ENCODE results near the gene ARHGEF28.
A peak's percentile ranks its signal among the peaks of the same experiment; 100 is the strongest.

Gene ARHGEF28, protein sequence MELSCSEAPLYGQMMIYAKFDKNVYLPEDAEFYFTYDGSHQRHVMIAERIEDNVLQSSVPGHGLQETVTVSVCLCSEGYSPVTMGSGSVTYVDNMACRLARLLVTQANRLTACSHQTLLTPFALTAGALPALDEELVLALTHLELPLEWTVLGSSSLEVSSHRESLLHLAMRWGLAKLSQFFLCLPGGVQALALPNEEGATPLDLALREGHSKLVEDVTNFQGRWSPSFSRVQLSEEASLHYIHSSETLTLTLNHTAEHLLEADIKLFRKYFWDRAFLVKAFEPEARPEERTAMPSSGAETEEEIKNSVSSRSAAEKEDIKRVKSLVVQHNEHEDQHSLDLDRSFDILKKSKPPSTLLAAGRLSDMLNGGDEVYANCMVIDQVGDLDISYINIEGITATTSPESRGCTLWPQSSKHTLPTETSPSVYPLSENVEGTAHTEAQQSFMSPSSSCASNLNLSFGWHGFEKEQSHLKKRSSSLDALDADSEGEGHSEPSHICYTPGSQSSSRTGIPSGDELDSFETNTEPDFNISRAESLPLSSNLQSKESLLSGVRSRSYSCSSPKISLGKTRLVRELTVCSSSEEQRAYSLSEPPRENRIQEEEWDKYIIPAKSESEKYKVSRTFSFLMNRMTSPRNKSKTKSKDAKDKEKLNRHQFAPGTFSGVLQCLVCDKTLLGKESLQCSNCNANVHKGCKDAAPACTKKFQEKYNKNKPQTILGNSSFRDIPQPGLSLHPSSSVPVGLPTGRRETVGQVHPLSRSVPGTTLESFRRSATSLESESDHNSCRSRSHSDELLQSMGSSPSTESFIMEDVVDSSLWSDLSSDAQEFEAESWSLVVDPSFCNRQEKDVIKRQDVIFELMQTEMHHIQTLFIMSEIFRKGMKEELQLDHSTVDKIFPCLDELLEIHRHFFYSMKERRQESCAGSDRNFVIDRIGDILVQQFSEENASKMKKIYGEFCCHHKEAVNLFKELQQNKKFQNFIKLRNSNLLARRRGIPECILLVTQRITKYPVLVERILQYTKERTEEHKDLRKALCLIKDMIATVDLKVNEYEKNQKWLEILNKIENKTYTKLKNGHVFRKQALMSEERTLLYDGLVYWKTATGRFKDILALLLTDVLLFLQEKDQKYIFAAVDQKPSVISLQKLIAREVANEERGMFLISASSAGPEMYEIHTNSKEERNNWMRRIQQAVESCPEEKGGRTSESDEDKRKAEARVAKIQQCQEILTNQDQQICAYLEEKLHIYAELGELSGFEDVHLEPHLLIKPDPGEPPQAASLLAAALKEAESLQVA (N-terminal part only)

GRCh38 chr5:73625944-73626811 lies at the start of gene ARHGEF28:
Gene ARHGEF28, plus strand, starts transcription at chr5:73626196. Its CDS starts 58,656 bp downstream, at chr5:73684852.
- peaks cover 59% of the 10 kb centered on the region for H3K27me3 ChIP-seq (ENCODE audit: insufficient read depth, low read length)
- H3K9ac ChIP-seq (ENCODE audit: low read depth, low read length), result no peak within 1 kb of the TSS
- no peak within 1 kb of the TSS for H3K27ac ChIP-seq (ENCODE audit: low read length)
- no peaks in the 10 kb centered on the region for H3K9me3 ChIP-seq (ENCODE audit: insufficient read depth, low read depth, low read length)
- H3K4me1 ChIP-seq (ENCODE audit: insufficient read depth, low read length), result peaks cover 10% of the 10 kb centered on the region; the same call in 1 of the 2 replicates
- H3K36me3 ChIP-seq (ENCODE audit: insufficient read depth, low read depth, low read length), result no peaks in the 10 kb centered on the region
- peak within 1 kb of the TSS; percentile 76 for H3K4me3 ChIP-seq (ENCODE audit: low read length)

DNA sequence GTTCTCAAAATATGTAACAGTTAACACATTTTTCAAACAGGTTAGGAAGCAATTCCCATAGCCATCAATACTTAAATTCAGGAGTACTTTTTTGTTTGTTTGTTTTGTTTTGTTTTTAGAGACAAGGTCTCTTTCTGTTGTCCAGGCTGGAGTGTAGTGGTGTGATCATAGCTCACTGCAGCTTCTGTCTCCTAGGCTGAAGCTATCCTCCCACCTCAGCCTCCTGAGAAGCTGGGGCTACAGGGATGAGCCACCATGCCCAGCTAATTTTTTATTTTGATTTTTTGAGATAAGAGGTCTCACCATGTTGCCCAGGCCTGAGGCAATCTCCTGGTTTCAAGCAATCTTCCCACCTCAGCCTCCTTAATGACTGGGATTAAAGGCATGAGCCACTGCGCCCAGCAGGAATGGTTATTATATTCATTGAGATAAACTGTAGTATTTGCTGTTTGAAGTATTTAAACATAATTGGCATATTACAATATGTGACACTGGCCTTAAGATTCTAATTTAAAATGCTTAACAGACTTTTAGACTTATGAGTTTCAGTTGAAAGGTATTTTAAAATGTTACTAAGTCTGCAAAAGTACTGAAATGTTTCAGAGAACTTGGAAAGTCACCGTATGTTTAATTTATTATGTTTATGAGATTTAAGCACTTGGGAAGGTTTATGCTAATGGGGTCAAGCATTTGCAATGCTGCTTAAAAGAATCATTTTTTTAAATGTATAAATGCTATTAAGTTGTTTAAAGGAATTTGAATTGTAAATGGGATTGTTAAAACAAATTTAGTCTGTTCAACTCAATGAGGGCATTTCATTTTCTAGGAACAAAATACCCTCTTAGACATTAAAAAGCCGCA lies 43.5 kb upstream of the ARHGEF28 start:
- no peaks in the 10 kb centered on the region for H3K9me3 ChIP-seq (ENCODE audit: insufficient read depth, low read depth, low read length)
- no peak overlapping the region for H3K27ac ChIP-seq (ENCODE audit: low read length)
- H3K4me3 ChIP-seq (ENCODE audit: low read length), result no peak overlapping the region
- no peaks in the 10 kb centered on the region for H3K4me1 ChIP-seq (ENCODE audit: insufficient read depth, low read length)
- H3K36me3 ChIP-seq (ENCODE audit: insufficient read depth, low read depth, low read length), result peaks cover 58% of the 10 kb centered on the region
- no peak overlapping the region for H3K9ac ChIP-seq (ENCODE audit: low read depth, low read length)
- H3K27me3 ChIP-seq (ENCODE audit: insufficient read depth, low read length), result no peaks in the 10 kb centered on the region

GRCh38 chr5:73587923-73588322 lies 38.1 kb upstream of the ARHGEF28 start:
- H3K4me1 ChIP-seq (ENCODE audit: insufficient read depth, low read length), result no peaks in the 10 kb centered on the region
- no peak overlapping the region for H3K4me3 ChIP-seq (ENCODE audit: low read length)
- no peaks in the 10 kb centered on the region for H3K27me3 ChIP-seq (ENCODE audit: insufficient read depth, low read length)
- H3K27ac ChIP-seq (ENCODE audit: low read length), result no peak overlapping the region
- no peaks in the 10 kb centered on the region for H3K9me3 ChIP-seq (ENCODE audit: insufficient read depth, low read depth, low read length)
- peaks cover 7% of the 10 kb centered on the region for H3K36me3 ChIP-seq (ENCODE audit: insufficient read depth, low read depth, low read length)
- H3K9ac ChIP-seq (ENCODE audit: low read depth, low read length), result no peak overlapping the region

- no peak overlapping the region for H3K27ac ChIP-seq (ENCODE audit: low read length)
- no peak overlapping the region for H3K4me3 ChIP-seq (ENCODE audit: low read length)
- no peaks in the 10 kb centered on the region for H3K9me3 ChIP-seq (ENCODE audit: insufficient read depth, low read depth, low read length)
- H3K36me3 ChIP-seq (ENCODE audit: insufficient read depth, low read depth, low read length), result no peaks in the 10 kb centered on the region
- H3K4me1 ChIP-seq (ENCODE audit: insufficient read depth, low read length), result no peaks in the 10 kb centered on the region
- H3K9ac ChIP-seq (ENCODE audit: low read depth, low read length), result no peak overlapping the region
- H3K27me3 ChIP-seq (ENCODE audit: insufficient read depth, low read length), result no peaks in the 10 kb centered on the region
Observed at GRCh38 chr5:73591102-73591695, 34.8 kb upstream of the ARHGEF28 start.

- H3K9me3 ChIP-seq (ENCODE audit: insufficient read depth, low read depth, low read length), result no peaks in the 10 kb centered on the region
- H3K4me1 ChIP-seq (ENCODE audit: insufficient read depth, low read length), result no peaks in the 10 kb centered on the region
- no peaks in the 10 kb centered on the region for H3K27me3 ChIP-seq (ENCODE audit: insufficient read depth, low read length)
- H3K9ac ChIP-seq (ENCODE audit: low read depth, low read length), result no peak overlapping the region
- H3K27ac ChIP-seq (ENCODE audit: low read length), result no peak overlapping the region
- no peak overlapping the region for H3K4me3 ChIP-seq (ENCODE audit: low read length)
- no peaks in the 10 kb centered on the region for H3K36me3 ChIP-seq (ENCODE audit: insufficient read depth, low read depth, low read length)
Observed at GRCh38 chr5:73591698-73592501, 34.1 kb upstream of the ARHGEF28 start.

GRCh38 chr5:73592551-73592950 lies 33.4 kb upstream of the ARHGEF28 start:
- Histone ChIP-seq H3K4me3 (ENCODE audit: low read length) (no peak overlapping the region), H3K9me3 (ENCODE audit: insufficient read depth, low read depth, low read length) (no peaks in the 10 kb centered on the region), H3K9ac (ENCODE audit: low read depth, low read length) (no peak overlapping the region), H3K4me1 (ENCODE audit: insufficient read depth, low read length) (no peaks in the 10 kb centered on the region), H3K36me3 (ENCODE audit: insufficient read depth, low read depth, low read length) (no peaks in the 10 kb centered on the region), H3K27ac (ENCODE audit: low read length) (no peak overlapping the region), H3K27me3 (ENCODE audit: insufficient read depth, low read length) (no peaks in the 10 kb centered on the region)

- Histone ChIP-seq H3K9me3 (ENCODE audit: insufficient read depth, low read depth, low read length) (no peaks in the 10 kb centered on the region; the same call in 1 of the 2 replicates), H3K27ac (ENCODE audit: low read length) (no peak overlapping the region), H3K27me3 (ENCODE audit: insufficient read depth, low read length) (no peaks in the 10 kb centered on the region), H3K36me3 (ENCODE audit: insufficient read depth, low read depth, low read length) (no peaks in the 10 kb centered on the region), H3K4me3 (ENCODE audit: low read length) (no peak overlapping the region), H3K9ac (ENCODE audit: low read depth, low read length) (no peak overlapping the region), H3K4me1 (ENCODE audit: insufficient read depth, low read length) (no peaks in the 10 kb centered on the region)
Observed at GRCh38 chr5:73596705-73597328, 29.2 kb upstream of the ARHGEF28 start.

DNA sequence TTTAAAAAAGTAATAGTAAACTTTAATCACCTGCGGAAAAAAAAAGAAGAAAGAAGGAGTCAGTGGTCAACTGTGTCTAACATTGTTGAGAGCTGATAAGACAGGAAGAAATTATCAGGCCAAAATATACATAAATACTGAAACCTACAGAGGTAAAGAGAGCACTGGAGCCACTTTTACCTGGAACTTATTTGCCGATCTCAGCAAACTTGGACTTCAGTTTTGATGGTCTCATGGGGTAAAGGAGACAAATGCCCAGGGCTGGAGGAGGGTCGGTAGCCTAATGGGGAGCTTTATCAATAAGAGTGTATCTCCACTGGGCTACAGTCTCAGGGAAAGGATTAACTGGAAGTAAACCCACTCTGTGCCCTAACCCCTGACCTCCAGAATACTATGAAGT lies 26.6 kb upstream of the ARHGEF28 start:
- Histone ChIP-seq H3K27ac (ENCODE audit: low read length) (no peak overlapping the region), H3K36me3 (ENCODE audit: insufficient read depth, low read depth, low read length) (no peaks in the 10 kb centered on the region), H3K9ac (ENCODE audit: low read depth, low read length) (no peak overlapping the region), H3K4me1 (ENCODE audit: insufficient read depth, low read length) (no peaks in the 10 kb centered on the region), H3K4me3 (ENCODE audit: low read length) (no peak overlapping the region), H3K27me3 (ENCODE audit: insufficient read depth, low read length) (no peaks in the 10 kb centered on the region), H3K9me3 (ENCODE audit: insufficient read depth, low read depth, low read length) (no peaks in the 10 kb centered on the region; the same call in 1 of the 2 replicates)

GRCh38 chr5:73603998-73604397 lies 22.0 kb upstream of the ARHGEF28 start:
- no peak overlapping the region for H3K27ac ChIP-seq (ENCODE audit: low read length)
- no peak overlapping the region for H3K4me3 ChIP-seq (ENCODE audit: low read length)
- H3K36me3 ChIP-seq (ENCODE audit: insufficient read depth, low read depth, low read length), result no peaks in the 10 kb centered on the region
- H3K9me3 ChIP-seq (ENCODE audit: insufficient read depth, low read depth, low read length), result no peaks in the 10 kb centered on the region; the same call in 1 of the 2 replicates
- H3K4me1 ChIP-seq (ENCODE audit: insufficient read depth, low read length), result no peaks in the 10 kb centered on the region
- H3K27me3 ChIP-seq (ENCODE audit: insufficient read depth, low read length), result no peaks in the 10 kb centered on the region
- H3K9ac ChIP-seq (ENCODE audit: low read depth, low read length), result no peak overlapping the region
